Measurements from ENCODE around the gene FGGY.
"Not testable (repeated sequence)": the region's sequence is repeated elsewhere in the genome, so short reads cannot be mapped to it uniquely, and the experiment has no call there.

FGGY gene

DNA sequence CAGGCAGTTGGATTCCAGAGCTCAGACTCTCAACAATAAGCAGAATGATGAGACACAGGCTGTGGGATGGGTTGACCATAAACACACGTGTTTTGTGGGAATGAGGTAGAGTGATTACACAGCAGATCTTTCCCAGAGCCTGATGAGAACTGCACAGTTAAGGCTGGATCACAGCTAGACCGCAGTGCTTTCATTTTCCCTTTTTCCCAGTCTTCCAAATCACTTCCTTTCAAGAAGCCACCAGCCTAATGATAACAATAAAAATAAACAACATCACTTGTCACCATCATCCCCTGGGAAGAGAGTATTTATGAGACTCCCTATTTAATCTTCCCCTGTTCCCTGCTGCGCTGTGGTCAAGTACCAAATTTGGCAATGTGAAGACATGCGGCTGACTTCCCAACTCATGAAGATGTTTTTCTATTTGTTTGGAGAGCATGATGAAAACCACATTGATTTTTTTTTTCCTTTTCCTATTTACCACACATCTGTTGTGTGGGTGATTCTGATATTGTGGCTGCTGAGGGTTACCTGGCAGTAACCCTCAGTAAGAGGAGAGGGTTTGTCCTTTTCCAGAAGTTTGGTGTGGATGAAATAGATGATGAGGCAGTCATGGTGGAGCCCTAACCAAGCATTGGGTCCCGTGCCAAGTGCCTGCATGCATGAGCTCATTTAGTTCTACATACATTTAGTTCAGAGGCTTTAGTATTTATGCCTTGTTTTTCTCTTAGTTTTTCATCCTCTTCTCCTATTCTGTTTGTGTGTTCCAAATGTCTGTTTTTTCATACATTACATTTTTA is 268.9 kb downstream of the FGGY start:
- DNase-seq (ENCODE audit: low read depth in 2 of 2, low spot score in 1 of 2), result no peak

GRCh38 chr1:59568158-59568935 is 271.5 kb downstream of the FGGY start:
- DNase-seq (ENCODE audit: low read depth in 2 of 2, low spot score in 1 of 2), result no peak

GRCh38 chr1:59569198-59569597 is 272.3 kb downstream of the FGGY start:
- DNase-seq (ENCODE audit: low read depth in 2 of 2, low spot score in 1 of 2), result no peak

DNA sequence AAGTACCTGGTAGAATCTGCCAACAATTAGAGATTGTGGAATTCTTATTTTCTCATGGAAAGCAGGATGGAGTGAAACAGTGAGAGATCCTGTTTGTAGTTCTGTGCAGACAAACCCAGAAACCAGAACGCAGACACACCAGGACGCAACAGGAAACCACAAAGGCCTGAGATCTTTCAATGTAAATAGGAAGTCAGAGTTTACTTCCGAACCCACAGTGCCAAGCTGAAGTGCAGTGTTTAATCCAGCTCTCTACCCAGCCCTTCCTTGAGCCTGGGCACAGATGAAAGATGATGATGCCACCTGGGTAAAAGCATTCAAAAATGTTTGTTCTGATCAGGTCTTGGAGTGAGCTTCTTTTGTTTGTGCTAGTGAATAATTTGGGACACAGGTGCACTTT is 273.6 kb downstream of the FGGY start:
- no peak for DNase-seq (ENCODE audit: low read depth in 2 of 2, low spot score in 1 of 2)

GRCh38 chr1:59574085-59574484 is 277.2 kb downstream of the FGGY start:
- DNase-seq (ENCODE audit: low read depth in 2 of 2, low spot score in 1 of 2), result no peak

DNA sequence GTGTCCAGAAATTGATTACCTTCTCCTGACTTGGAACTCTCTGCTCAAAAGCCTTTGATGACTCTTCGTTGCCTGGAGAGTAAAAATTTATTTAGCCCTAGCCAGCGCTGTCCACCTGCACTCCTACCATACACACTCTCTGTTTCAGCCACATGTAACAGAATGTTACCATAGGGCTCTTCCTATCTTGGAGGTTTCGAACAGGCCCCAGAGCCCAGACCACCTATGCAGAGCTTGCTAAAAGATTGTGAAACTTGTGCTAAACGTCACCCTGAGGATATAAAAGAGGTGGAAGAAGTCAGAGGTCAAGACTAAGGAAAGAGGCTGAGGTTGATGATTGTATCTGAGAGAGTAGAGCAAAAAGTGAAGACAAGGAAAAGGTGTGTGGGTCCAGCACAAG is 280.9 kb downstream of the FGGY start:
- DNase-seq (ENCODE audit: low read depth in 2 of 2, low spot score in 1 of 2), result no peak

DNA sequence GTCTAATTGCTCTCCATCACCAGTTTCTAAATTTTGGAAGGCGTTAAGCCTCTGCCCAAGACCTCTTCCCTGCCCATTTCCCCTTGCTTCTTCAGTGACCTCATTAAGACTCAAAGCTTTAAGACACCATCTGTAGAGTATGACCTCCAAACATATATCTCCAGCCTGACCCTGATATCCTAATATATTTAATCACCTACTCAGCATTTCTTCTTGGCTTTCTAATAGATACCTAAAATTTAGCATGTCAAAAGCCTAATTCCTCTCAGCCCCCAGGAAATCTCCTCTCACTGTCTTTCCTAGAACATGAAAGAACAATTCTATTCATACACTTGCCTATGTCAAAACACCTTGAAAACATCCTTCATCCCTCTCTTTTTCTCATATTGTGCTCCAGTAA is 282.3 kb downstream of the FGGY start:
- DNase-seq (ENCODE audit: low read depth in 2 of 2, low spot score in 1 of 2), result no peak

- DNase-seq (ENCODE audit: low read depth in 2 of 2, low spot score in 1 of 2), result no peak
Observed at GRCh38 chr1:59580257-59580656, 283.4 kb downstream of the FGGY start.

DNA sequence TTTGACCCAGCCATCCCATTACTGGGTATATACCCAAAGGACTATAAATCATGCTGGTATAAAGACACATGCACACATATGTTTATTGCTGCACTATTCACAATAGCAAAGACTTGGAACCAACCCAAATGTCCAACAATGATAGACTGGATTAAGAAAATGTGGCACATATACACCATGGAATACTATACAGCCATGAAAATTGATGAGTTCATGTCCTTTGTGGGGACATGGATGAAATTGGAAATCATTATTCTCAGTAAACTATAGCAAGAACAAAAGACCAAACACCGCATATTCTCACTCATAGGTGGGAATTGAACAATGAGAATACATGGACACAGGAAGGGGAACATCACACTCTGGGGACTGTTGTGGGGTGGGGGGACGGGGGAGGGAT is 295.5 kb downstream of the FGGY start:
- not testable (repeated sequence) for DNase-seq (ENCODE audit: low read depth in 2 of 2, low spot score in 1 of 2)

DNA sequence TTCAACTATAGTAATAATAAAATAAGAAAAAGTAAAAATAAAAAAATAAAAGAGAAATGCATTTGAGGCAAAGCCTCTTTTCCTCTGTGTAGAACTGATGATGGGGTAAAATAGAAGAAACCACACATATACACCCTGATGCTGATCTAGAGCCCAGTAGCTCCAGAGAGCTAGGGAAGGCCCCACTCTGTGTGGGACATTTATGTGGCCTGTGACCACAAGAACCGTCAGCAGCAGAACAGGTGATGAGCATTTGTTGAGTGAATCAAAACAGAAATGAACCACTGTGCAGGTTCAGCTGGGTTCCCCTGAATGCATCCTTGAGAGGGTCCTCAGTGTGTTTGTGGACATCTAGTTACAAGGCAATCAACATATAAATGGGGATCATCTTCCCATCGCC is 296.0 kb downstream of the FGGY start:
- DNase-seq (ENCODE audit: low read depth in 2 of 2, low spot score in 1 of 2), result no peak

DNA sequence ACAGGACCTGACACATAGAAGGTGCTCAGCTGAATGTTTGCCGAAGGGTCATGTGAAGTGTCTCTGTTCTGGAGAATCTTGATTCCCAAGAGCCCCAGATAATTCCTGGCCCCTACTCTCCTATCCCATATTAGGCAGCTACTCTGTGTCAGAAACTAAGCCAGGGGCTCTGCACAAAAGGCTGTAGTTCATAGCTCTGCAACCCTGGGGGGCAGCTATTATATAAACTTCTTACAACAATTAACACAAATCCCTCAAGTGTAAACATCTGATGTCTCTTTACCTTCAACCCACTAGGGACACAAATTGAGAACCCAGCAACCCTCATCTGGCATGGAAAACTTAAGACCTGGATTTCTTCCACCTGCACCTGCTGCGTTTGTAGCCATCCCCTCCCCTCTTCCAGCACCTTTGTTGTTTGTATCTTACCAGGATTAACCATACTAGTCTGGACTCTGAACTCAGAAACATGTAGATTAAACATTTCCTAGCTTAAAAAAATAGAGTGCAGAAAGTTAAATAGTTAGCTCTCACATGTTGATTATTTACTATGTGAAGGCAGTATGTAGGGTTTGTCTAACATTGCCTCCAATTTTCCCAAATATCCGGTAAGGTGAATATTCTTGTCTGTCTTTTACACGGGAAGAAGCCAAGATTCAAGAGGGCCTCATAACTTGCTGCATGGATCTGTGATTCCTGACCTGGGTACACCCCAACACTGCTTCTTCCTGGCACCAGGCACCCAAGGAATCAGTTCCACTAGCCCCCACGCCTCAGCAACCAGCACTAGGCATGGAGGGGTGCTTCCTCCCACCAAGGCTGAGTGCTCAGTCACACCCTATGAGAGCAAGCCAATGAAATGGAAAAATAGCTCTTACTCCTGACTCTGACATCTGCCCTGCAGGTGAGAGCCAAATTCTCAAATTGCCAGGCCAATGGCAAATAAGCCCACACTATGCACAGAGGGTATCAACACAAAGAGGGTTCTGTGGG is 297.2 kb downstream of the FGGY start:
- DNase-seq (ENCODE audit: low read depth in 2 of 2, low spot score in 1 of 2), result no peak

GRCh38 chr1:59595774-59596173 is 298.9 kb downstream of the FGGY start:
- no peak for DNase-seq (ENCODE audit: low read depth in 2 of 2, low spot score in 1 of 2)

GRCh38 chr1:59596432-59596831 is 299.5 kb downstream of the FGGY start:
- DNase-seq (ENCODE audit: low read depth in 2 of 2, low spot score in 1 of 2), result no peak

GRCh38 chr1:59596956-59597355 is 300.1 kb downstream of the FGGY start:
- DNase-seq (ENCODE audit: low read depth in 2 of 2, low spot score in 1 of 2), result no peak

DNA sequence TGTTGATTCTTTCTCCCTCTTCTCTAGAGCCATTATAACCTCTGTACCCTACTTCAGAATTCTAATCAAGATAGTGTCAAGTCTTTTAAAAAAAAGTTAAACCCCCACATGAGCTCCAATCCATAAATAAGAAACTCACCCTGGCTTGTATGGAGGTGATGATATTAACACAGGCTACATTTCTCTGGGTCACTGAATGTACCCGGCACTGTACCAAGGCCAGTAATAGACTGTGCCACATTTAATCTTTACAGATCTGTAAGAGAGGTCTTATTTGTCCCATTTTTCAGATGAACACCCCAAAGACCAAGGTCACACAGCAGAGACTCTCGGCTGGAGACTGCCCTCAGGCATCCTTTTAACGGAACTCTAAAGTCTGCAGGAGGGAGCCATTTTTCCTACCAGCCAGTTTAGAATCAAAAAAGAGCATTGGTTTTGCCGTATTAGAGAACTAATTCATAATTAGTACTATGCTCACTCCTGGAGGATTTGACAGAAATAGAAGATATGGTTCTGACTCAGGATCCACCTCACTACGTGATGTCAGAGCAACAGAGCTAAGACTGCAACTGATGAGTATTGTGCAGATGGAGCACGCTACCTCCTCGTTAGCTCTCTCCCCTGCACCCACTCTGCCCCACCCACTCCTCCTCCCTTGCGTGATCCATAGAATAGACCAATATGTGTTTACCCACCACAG is 300.7 kb downstream of the FGGY start:
- no peak for DNase-seq (ENCODE audit: low read depth in 2 of 2, low spot score in 1 of 2)

DNA sequence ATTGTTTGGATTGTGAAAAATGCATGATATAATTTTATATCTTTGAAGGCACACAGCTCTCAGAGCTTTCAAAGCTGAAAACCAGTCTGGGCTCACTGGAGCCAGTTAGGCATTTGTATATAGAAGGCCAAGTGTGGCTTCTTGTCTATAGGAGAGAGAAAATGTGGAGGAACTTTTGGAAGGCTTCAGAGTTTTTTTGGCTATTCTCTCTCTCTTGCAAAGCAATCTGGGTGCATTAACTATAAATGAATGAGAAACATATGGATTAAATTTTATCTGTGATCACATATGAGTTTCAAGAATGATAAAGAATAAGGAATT is 301.2 kb downstream of the FGGY start:
- DNase-seq (ENCODE audit: low read depth in 2 of 2, low spot score in 1 of 2), result no peak

- DNase-seq (ENCODE audit: low read depth in 2 of 2, low spot score in 1 of 2), result no peak
Observed at GRCh38 chr1:59601041-59601441, 304.1 kb downstream of the FGGY start.

GRCh38 chr1:59601811-59602210 is 304.9 kb downstream of the FGGY start:
- DNase-seq (ENCODE audit: low read depth in 2 of 2, low spot score in 1 of 2), result no peak

DNA sequence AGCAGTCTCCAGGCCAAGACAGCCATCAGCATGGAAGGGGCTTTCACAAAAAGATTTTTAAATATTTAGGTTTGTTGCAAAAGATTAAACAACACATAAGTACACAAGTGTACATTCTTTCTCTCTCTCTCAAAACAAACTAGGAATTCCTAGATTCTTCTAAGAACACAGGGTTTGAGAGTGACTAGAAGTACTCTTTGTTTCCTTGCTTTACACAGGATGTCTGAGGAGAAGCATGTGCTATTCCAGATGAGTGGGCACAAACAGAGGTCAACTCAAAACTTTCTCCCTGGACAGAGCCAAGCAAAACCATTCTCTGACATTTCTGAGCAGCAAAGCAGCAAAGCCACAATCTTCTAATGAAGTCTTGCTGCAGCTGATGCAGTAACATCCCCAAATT is 307.3 kb downstream of the FGGY start:
- DNase-seq (ENCODE audit: low read depth in 2 of 2, low spot score in 1 of 2), result no peak

- no peak for DNase-seq (ENCODE audit: low read depth in 2 of 2, low spot score in 1 of 2)
Observed at GRCh38 chr1:59605184-59605583, 308.3 kb downstream of the FGGY start.

DNA sequence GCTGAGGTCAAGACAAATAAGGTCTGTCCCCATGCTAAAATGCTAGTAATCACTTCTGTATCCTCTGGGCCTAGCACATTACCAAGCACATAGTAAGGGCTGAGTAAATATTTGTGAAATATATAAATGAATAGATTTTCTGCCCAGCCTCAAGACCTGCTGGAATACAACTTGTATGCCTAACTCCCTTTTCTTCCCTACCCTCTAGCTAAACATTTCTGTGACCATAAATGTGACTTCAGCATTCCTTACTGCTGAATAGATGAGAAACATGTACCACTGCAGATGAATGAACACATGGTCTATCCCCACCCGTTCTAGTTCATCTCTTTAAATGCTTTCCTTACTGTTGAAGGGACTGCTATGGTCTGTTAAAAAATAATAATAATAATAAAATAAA is 308.9 kb downstream of the FGGY start:
- no peak for DNase-seq (ENCODE audit: low read depth in 2 of 2, low spot score in 1 of 2)
